Measurements from ENCODE around the gene SELENON. TPM values are rescaled to one million over a fixed set of nuclear protein-coding genes. Genes with fewer than 3 reads are reported as not detected.
A peak's percentile ranks its signal among the peaks of the same experiment; 100 is the strongest.

The SELENON gene
- total RNA-seq, 2 experiments from 2014 or later, result 9.9 to 28.3 TPM

DNA sequence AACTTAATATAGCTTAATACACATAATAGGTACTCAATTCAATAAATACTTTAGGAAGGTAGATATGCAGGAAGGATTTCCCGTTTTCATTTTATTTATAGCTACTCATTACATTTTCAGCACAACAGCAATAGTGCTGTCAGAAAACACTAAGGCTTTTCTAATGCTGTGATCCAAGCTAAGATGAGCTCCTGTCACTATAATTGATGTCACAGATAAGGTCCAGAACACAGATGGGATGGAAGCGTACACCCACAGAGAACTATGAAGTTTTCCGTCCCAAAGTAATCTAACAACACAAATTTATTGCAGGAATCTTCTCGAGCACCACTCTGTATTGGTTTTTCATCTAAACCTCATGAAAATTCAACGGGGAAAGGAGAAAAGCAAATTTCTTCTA lies 45.7 kb downstream of the SELENON start:
- ChIA-PET POLR2A (interaction anchor here (1.0 to 1.3 kb wide), 4 partner anchors 12 to 30 kb away, joined by 3 to 6 read pairs (median 4); partner anchors contain the start of gene PAQR7), CTCF (ENCODE audit: unreplicated experiment) (interaction anchor here (1.3 kb wide), 1 partner anchor 152 kb away, joined by 3 read pairs; the partner anchor contains the start of gene PAFAH2)
- Histone ChIP-seq H2AFZ (ENCODE audit: low read length) (no peak overlapping the region), H3K9me3 (ENCODE audit: low read length) (peaks cover 1% of the 10 kb centered on the region; the same call in 1 of the 2 replicates), H3K9me2 (ENCODE audit: insufficient read depth, low read length) (no peaks in the 10 kb centered on the region), H3K79me2 (ENCODE audit: insufficient read depth, low read depth, low read length) (peaks cover 41% of the 10 kb centered on the region), H3K27ac (ENCODE audit: low read depth, low read length, poor library complexity, severe bottlenecking) (no peak overlapping the region), H3K4me1 (ENCODE audit: insufficient read depth, low read length, poor library complexity, severe bottlenecking) (peaks cover 20% of the 10 kb centered on the region), H4K20me1 (ENCODE audit: insufficient read depth, low read length) (peaks cover 15% of the 10 kb centered on the region), H3K4me2 (ENCODE audit: low read length) (peak overlapping the region; percentile 55; the same call in 1 of the 2 replicates), H3K36me3 (ENCODE audit: insufficient read depth, low read length) (peaks cover 6% of the 10 kb centered on the region), H3K4me3 (ENCODE audit: low read depth, low read length, poor library complexity, severe bottlenecking) (no peak overlapping the region)
- no TSS peak for BruUV-seq (replicated peaks)
- TF ChIP-seq, protein P1, sequence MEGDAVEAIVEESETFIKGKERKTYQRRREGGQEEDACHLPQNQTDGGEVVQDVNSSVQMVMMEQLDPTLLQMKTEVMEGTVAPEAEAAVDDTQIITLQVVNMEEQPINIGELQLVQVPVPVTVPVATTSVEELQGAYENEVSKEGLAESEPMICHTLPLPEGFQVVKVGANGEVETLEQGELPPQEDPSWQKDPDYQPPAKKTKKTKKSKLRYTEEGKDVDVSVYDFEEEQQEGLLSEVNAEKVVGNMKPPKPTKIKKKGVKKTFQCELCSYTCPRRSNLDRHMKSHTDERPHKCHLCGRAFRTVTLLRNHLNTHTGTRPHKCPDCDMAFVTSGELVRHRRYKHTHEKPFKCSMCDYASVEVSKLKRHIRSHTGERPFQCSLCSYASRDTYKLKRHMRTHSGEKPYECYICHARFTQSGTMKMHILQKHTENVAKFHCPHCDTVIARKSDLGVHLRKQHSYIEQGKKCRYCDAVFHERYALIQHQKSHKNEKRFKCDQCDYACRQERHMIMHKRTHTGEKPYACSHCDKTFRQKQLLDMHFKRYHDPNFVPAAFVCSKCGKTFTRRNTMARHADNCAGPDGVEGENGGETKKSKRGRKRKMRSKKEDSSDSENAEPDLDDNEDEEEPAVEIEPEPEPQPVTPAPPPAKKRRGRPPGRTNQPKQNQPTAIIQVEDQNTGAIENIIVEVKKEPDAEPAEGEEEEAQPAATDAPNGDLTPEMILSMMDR (conservative IDR thresholded peaks at IDR 0.05; ENCODE audit: low read length), result no peak
- TF ChIP-seq EZH2phosphoT487 (IDR thresholded peaks at IDR 0.05; ENCODE audit: borderline replicate concordance, low read depth, low read length), result no peak
- no peak for DNase-seq (ENCODE audit: low spot score)
- intact Hi-C loops (cut with micrococcal nuclease; ENCODE audit: unreplicated experiment), result no loop called here

DNA sequence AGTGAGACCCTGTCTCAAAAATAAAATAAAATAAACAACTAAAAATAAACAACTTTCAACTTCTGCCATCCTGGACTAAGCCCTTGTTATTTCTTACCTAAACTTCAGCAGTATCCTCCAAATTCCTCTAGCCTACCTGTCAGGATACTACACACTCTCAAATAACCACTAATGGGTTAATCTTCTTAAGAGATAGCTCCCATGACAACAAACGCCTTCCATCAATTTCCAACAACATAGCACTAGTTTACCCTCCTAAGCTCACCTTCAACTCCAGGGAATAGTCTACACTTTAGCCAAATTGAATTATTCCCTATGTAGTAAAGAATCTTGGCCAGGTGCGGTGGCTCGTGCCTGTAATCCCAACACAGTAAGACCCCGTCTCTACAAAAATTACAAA lies 47.9 kb downstream of the SELENON start:
- no peak overlapping the region for H3K27ac ChIP-seq (ENCODE audit: low read depth, low read length, poor library complexity, severe bottlenecking)
- no TSS peak for BruUV-seq (replicated peaks)
- no peak for TF ChIP-seq EZH2phosphoT487 (IDR thresholded peaks at IDR 0.05; ENCODE audit: borderline replicate concordance, low read depth, low read length)
- TF ChIP-seq, protein P1 (conservative IDR thresholded peaks at IDR 0.05; ENCODE audit: low read length), result no peak
- CTCF ChIA-PET (ENCODE audit: unreplicated experiment), result no interaction called here
- peaks cover 14% of the 10 kb centered on the region for H3K36me3 ChIP-seq (ENCODE audit: insufficient read depth, low read length)
- no peak overlapping the region for H2AFZ ChIP-seq (ENCODE audit: low read length)
- no peak overlapping the region for H3K4me2 ChIP-seq (ENCODE audit: low read length)
- no peak for DNase-seq (ENCODE audit: low spot score)
- H3K9me2 ChIP-seq (ENCODE audit: insufficient read depth, low read length), result no peaks in the 10 kb centered on the region
- POLR2A ChIA-PET, result interaction anchor here (1.0 kb wide), 1 partner anchor 9 kb away, joined by 3 read pairs; no protein-coding TSS in a partner anchor
- H3K9me3 ChIP-seq (ENCODE audit: low read length), result peaks cover 9% of the 10 kb centered on the region; the same call in 1 of the 2 replicates
- H3K4me3 ChIP-seq (ENCODE audit: low read depth, low read length, poor library complexity, severe bottlenecking), result no peak overlapping the region
- intact Hi-C loops (cut with micrococcal nuclease; ENCODE audit: unreplicated experiment), result no loop called here
- H4K20me1 ChIP-seq (ENCODE audit: insufficient read depth, low read length), result peaks cover 15% of the 10 kb centered on the region
- H3K79me2 ChIP-seq (ENCODE audit: insufficient read depth, low read depth, low read length), result peaks cover 44% of the 10 kb centered on the region
- peaks cover 20% of the 10 kb centered on the region for H3K4me1 ChIP-seq (ENCODE audit: insufficient read depth, low read length, poor library complexity, severe bottlenecking)

DNA sequence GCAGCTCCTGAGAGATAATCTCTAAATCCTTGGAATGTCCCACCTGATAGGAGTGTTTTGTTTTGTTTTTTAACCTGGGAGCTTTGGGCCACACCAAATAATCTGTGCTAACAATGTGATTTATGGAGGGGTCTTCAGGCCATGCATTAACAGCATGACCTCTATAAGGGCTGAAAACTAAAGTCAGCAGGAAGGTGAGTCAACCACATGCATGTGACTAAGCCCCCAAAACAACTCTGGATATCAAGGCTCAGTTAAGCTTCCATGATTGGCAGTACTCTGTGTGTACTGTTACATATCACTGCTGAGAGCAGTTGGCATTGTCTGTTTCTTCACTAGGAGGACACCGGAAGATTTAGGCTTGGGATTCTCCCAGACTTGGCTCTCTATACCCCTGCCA lies 48.5 kb downstream of the SELENON start:
- no peaks in the 10 kb centered on the region for H3K9me2 ChIP-seq (ENCODE audit: insufficient read depth, low read length)
- H3K4me2 ChIP-seq (ENCODE audit: low read length), result no peak overlapping the region
- peaks cover 15% of the 10 kb centered on the region for H4K20me1 ChIP-seq (ENCODE audit: insufficient read depth, low read length)
- H3K79me2 ChIP-seq (ENCODE audit: insufficient read depth, low read depth, low read length), result peaks cover 43% of the 10 kb centered on the region
- H3K4me1 ChIP-seq (ENCODE audit: insufficient read depth, low read length, poor library complexity, severe bottlenecking), result peaks cover 20% of the 10 kb centered on the region
- TF ChIP-seq, protein P1 (conservative IDR thresholded peaks at IDR 0.05; ENCODE audit: low read length), result no peak
- TF ChIP-seq EZH2phosphoT487 (IDR thresholded peaks at IDR 0.05; ENCODE audit: borderline replicate concordance, low read depth, low read length), result no peak
- no TSS peak for BruUV-seq (replicated peaks)
- ChIA-PET POLR2A (interaction anchor here (1.0 kb wide), 1 partner anchor 9 kb away, joined by 3 read pairs; no protein-coding TSS in a partner anchor), CTCF (ENCODE audit: unreplicated experiment) (no interaction called here)
- H3K36me3 ChIP-seq (ENCODE audit: insufficient read depth, low read length), result peaks cover 19% of the 10 kb centered on the region
- H3K9me3 ChIP-seq (ENCODE audit: low read length), result peaks cover 9% of the 10 kb centered on the region; the same call in 1 of the 2 replicates
- no peak for DNase-seq (ENCODE audit: low spot score)
- H3K27ac ChIP-seq (ENCODE audit: low read depth, low read length, poor library complexity, severe bottlenecking), result no peak overlapping the region
- H2AFZ ChIP-seq (ENCODE audit: low read length), result no peak overlapping the region
- no peak overlapping the region for H3K4me3 ChIP-seq (ENCODE audit: low read depth, low read length, poor library complexity, severe bottlenecking)
- intact Hi-C loops (cut with micrococcal nuclease; ENCODE audit: unreplicated experiment), result no loop called here
